ENCODE data around the gene MTF2. TPM values are rescaled to one million over a fixed set of nuclear protein-coding genes. Genes with fewer than 3 reads are reported as not detected.
"Not testable (repeated sequence)": the region's sequence is repeated elsewhere in the genome, so short reads cannot be mapped to it uniquely, and the experiment has no call there.

Gene MTF2
- total RNA-seq, 2 donors from 2014 or later = 13.5 to 13.7 TPM

DNA sequence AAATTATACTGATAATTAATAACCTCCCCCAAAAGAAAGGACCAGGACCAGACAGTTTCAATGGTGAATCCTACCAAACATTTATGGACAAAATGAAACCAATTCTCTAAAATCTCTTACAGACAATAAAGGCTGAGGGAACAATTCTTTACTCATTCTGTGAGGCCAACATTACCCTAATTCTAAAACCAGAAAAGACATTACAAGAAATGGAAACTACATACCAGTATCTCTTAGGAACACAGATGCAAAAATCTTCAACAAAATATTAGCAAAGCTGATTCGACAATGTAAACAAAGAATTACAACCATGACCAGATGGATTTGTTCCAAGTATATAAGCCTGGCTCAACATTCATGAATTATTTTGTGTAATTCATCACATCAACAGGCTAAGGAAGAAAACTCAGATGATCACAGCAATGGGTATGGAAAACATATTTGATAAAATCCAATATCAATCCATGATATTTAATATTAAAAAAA, 92.5 kb downstream of the MTF2 start:
- no peak for ATAC-seq
- TF ChIP-seq POLR2A (IDR thresholded peaks at IDR 0.05) = no peak
- TF ChIP-seq, protein P1, sequence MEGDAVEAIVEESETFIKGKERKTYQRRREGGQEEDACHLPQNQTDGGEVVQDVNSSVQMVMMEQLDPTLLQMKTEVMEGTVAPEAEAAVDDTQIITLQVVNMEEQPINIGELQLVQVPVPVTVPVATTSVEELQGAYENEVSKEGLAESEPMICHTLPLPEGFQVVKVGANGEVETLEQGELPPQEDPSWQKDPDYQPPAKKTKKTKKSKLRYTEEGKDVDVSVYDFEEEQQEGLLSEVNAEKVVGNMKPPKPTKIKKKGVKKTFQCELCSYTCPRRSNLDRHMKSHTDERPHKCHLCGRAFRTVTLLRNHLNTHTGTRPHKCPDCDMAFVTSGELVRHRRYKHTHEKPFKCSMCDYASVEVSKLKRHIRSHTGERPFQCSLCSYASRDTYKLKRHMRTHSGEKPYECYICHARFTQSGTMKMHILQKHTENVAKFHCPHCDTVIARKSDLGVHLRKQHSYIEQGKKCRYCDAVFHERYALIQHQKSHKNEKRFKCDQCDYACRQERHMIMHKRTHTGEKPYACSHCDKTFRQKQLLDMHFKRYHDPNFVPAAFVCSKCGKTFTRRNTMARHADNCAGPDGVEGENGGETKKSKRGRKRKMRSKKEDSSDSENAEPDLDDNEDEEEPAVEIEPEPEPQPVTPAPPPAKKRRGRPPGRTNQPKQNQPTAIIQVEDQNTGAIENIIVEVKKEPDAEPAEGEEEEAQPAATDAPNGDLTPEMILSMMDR (IDR thresholded peaks at IDR 0.05) = no peak

DNA sequence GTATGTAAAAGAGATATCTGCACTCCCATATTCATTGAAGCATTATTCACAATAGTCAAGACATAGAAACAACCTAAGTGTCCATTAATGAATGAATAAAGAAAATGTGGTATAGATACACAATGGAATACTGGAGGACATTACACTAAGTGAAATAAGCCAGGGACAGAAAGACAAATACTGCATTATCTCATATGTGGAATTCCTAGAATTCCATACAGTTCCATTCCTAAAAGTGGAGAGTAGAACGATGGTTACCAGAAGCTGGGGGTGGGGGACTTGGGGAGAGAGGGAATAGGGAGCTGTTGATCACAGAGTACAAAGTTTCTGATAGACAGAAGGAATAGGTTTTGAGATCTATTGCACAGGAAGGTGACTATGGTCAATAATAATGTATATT, 93.7 kb downstream of the MTF2 start:
- TF ChIP-seq, protein P1 (IDR thresholded peaks at IDR 0.05) = no peak
- no peak for TF ChIP-seq POLR2A (IDR thresholded peaks at IDR 0.05)
- intact Hi-C loops (cut with DNase I) = no loop called here
- no peak overlapping the region for H3K4me3 ChIP-seq
- ATAC-seq = no peak
- no peaks in the 10 kb centered on the region for H3K36me3 ChIP-seq (replicated peaks in 1 of 2; ENCODE audit: insufficient read depth in 1 of 2, low read depth in 2 of 2)
- no peak overlapping the region for H3K27ac ChIP-seq
- no peak for DNase-seq
- no peaks in the 10 kb centered on the region for H3K9me3 ChIP-seq
- no peaks in the 10 kb centered on the region for H3K27me3 ChIP-seq
- WGBS, 2 donors = 14 to 18% methylated on average over 1 of the region's 1 CpG
- peaks cover 21% of the 10 kb centered on the region for H3K4me1 ChIP-seq

More for the DNA sequence above, 92.5 kb downstream of the MTF2 start:
- Histone ChIP-seq H3K27ac (no peak overlapping the region), H3K4me3 (no peak overlapping the region), H3K4me1 (peaks cover 18% of the 10 kb centered on the region), H3K36me3 (replicated peaks in 1 of 2; ENCODE audit: insufficient read depth in 1 of 2, low read depth in 2 of 2) (no peaks in the 10 kb centered on the region), H3K9me3 (no peaks in the 10 kb centered on the region), H3K27me3 (no peaks in the 10 kb centered on the region)
- WGBS, 2 donors = 20 to 28% methylated on average over 1 of the region's 1 CpG
- DNase-seq = no peak
- intact Hi-C loops (cut with DNase I) = no loop called here

DNA sequence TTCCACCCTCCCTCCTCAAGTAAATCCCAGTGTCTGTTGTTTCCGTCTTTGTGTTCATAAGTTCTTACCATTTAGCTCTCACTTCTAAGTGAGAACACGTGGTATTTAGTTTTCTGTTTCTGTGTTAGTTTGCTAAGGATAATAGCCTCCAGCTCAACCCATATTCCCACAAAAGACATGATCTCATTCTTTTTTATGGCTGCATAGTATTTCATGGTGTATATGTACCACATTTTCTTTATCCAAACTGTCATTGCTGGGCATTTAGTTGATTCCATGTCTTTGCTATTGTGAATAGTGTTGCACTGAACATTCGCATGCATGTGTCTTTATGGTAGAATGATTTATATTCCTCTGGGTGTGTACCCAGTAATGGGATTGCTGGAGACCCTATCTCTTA, 95.6 kb downstream of the MTF2 start:
- H3K27ac ChIP-seq; H3K36me3 ChIP-seq (replicated peaks in 1 of 2; ENCODE audit: insufficient read depth in 1 of 2, low read depth in 2 of 2); H3K4me3 ChIP-seq; intact Hi-C loops (cut with DNase I); DNase-seq; ATAC-seq; H3K27me3 ChIP-seq; H3K9me3 ChIP-seq: not testable (repeated sequence)
- 99 to 100% methylated on average over 3 of the region's 3 CpGs for WGBS, 2 donors
- H3K4me1 ChIP-seq = peaks cover 30% of the 10 kb centered on the region

DNA sequence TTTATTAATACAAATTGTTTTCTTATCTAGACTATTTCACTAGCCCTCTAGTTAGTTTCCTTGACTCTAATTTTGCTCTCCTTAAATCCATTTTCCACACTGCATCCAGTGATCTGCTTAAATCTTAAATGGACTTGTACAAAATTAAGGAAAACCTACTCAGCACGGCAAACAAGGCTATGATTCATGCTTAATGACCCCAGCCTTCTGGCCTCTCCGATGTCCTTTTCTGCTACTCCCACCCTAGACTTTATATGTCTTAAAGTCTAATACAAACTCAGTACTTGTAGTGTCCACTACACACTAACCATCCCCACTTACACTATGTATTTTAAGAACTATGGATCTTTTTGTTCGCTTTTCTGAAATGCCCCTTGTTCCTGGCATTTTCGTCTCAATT, 98.9 kb downstream of the MTF2 start:
- ATAC-seq (no peak), DNase-seq (no peak)
- H3K9me3 ChIP-seq = no peaks in the 10 kb centered on the region
- TF ChIP-seq POLR2A (IDR thresholded peaks at IDR 0.05) = no peak
- TF ChIP-seq, protein P1 (IDR thresholded peaks at IDR 0.05) = no peak
- no peaks in the 10 kb centered on the region for H3K27me3 ChIP-seq
- H3K4me1 ChIP-seq = peaks cover 19% of the 10 kb centered on the region
- intact Hi-C loops (cut with DNase I) = no loop called here
- no peak overlapping the region for H3K27ac ChIP-seq
- no peak overlapping the region for H3K4me3 ChIP-seq
- H3K36me3 ChIP-seq (replicated peaks in 1 of 2; ENCODE audit: insufficient read depth in 1 of 2, low read depth in 2 of 2) = no peaks in the 10 kb centered on the region
- 43 to 52% methylated on average over 4 of the region's 4 CpGs for WGBS, 2 donors

DNA sequence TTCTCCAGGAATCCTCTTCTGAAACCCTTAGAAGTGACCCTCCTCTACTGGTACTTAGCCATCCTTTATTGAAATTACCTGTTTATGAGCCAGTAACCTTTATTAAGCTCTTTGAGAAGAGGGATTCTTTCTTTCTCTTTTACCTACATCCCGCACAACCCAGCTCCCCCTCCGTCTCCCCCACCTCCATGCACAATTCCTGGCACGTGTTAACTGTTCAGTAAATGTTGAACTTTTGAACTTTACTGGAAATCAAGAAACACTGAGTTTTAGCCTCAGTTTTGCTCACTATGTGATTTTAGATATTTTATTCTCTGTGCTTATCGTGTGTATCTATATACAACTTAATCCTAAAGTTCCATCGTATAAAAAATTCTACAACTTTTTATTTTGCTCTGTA, 99.3 kb downstream of the MTF2 start:
- DNase-seq = no peak
- no peak for ATAC-seq
- H3K36me3 ChIP-seq (replicated peaks in 1 of 2; ENCODE audit: insufficient read depth in 1 of 2, low read depth in 2 of 2) = no peaks in the 10 kb centered on the region
- peak overlapping the region in 1 of 2 donors; percentile 74 for H3K4me3 ChIP-seq
- TF ChIP-seq, protein P1 (IDR thresholded peaks at IDR 0.05) = no peak
- no peak for TF ChIP-seq POLR2A (IDR thresholded peaks at IDR 0.05)
- H3K9me3 ChIP-seq = no peaks in the 10 kb centered on the region
- peaks cover 19% of the 10 kb centered on the region for H3K4me1 ChIP-seq
- H3K27me3 ChIP-seq = no peaks in the 10 kb centered on the region
- whole genome bisulfite sequencing, 2 donors = 33 to 43% methylated on average over 5 of the region's 5 CpGs
- intact Hi-C loops (cut with DNase I) = no loop called here
- no peak overlapping the region for H3K27ac ChIP-seq

Data from body of pancreas (tissue), 4 donors.